ENCODE data around the gene TAOK2. TPM values are rescaled to one million over a fixed set of nuclear protein-coding genes. Genes with fewer than 3 reads are reported as not detected.
"Not testable (repeated sequence)": the region's sequence is repeated elsewhere in the genome, so short reads cannot be mapped to it uniquely, and the experiment has no call there.

Gene TAOK2
- total and polyA plus RNA-seq, 2 experiments from 2014 or later: 13.6 to 57.9 TPM

DNA sequence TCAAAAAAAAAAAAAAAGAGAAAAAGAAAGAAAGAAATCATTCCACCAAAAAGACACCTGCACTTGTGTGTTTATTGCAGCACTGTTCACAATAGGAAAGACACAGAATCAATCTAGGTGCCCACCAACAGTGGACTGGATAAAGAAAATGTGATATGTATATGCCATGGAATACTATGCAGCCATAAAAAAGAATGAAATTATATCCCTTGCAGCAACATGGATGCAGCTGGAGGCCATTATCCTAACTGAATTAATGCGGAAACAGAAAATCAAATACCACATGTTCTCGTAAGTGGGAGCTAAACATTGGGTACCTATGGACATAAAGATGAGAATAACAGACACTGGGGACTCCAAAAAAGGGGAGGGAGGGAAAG lies 43.6 kb downstream of the TAOK2 start:
- Histone ChIP-seq H3K4me3 (no peak overlapping the region), H3K36me3 (ENCODE audit: low read depth) (no peaks in the 10 kb centered on the region), H3K4me2 (ENCODE audit: unreplicated experiment) (no peak overlapping the region), H3F3A (ENCODE audit: insufficient read depth) (no peaks in the 10 kb centered on the region), H3K9ac (no peak overlapping the region), H4K20me1 (ENCODE audit: insufficient read depth) (no peaks in the 10 kb centered on the region), H3K79me2 (ENCODE audit: insufficient read depth) (no peaks in the 10 kb centered on the region), H3K9me2 (ENCODE audit: insufficient read depth) (no peaks in the 10 kb centered on the region), H3K4me1 (ENCODE audit: insufficient read depth) (no peaks in the 10 kb centered on the region), H2AFZ (no peak overlapping the region), H3K27ac (no peak overlapping the region), H3K27me3 (replicated peaks; ENCODE audit: insufficient read depth) (no peaks in the 10 kb centered on the region), H3K9me3 (ENCODE audit: low read depth) (no peaks in the 10 kb centered on the region)
- no peak for DNase-seq
- WGBS, 2 experiments (ENCODE audit: low coverage in 1 of 2, low lambda C conversion rate in 2 of 2, missing lambda C conversion rate in 2 of 2): 62 to 68% methylated on average over 2 of the region's 2 CpGs
- TF ChIP-seq EZH2phosphoT487 (IDR thresholded peaks at IDR 0.05; ENCODE audit: insufficient read depth, low read depth) (no peak), EZH2 (IDR thresholded peaks at IDR 0.05; ENCODE audit: insufficient read depth, poor library complexity, severe bottlenecking) (no peak)
- in situ Hi-C loops (cut with MboI): loop anchor here (10.0 kb wide), 1 partner anchor 202 kb away; the partner anchor contains the start of genes PAGR1 and PRRT2

DNA sequence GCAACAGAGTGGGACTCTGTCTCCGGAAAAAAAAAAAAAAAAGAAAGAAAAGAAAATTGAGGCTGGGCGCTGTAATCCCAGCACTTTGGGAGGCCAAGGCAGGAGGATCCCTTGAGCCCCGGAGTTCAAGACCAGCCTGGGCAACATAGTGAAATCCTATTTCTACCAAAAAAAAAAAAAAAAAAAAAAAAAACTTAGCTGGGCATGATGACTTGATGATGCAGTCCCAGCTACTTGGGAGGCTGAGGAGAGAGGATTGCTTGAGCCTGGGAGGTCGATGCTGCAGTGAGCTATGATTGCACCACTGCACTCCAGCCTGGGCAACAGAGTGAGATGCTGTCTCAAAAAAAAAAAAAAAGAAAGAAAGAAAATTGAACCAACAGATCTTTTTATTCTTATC lies 44.3 kb downstream of the TAOK2 start:
- not testable (repeated sequence) for H3K4me3 ChIP-seq; H3K9ac ChIP-seq; DNase-seq; H3K27me3 ChIP-seq (replicated peaks; ENCODE audit: insufficient read depth); H3K4me1 ChIP-seq (ENCODE audit: insufficient read depth); H3K4me2 ChIP-seq (ENCODE audit: unreplicated experiment); H3F3A ChIP-seq (ENCODE audit: insufficient read depth); H3K9me2 ChIP-seq (ENCODE audit: insufficient read depth); H3K36me3 ChIP-seq (ENCODE audit: low read depth); H3K27ac ChIP-seq; H2AFZ ChIP-seq; H3K9me3 ChIP-seq (ENCODE audit: low read depth); H3K79me2 ChIP-seq (ENCODE audit: insufficient read depth); H4K20me1 ChIP-seq (ENCODE audit: insufficient read depth)
- in situ Hi-C loops (cut with MboI): loop anchor here (10.0 kb wide), 1 partner anchor 203 kb away; the partner anchor contains the start of genes PAGR1 and PRRT2
- WGBS, 2 experiments (ENCODE audit: low coverage in 1 of 2, low lambda C conversion rate in 2 of 2, missing lambda C conversion rate in 2 of 2): 80 to 87% methylated on average over 2 to 4 of the region's 4 CpGs

DNA sequence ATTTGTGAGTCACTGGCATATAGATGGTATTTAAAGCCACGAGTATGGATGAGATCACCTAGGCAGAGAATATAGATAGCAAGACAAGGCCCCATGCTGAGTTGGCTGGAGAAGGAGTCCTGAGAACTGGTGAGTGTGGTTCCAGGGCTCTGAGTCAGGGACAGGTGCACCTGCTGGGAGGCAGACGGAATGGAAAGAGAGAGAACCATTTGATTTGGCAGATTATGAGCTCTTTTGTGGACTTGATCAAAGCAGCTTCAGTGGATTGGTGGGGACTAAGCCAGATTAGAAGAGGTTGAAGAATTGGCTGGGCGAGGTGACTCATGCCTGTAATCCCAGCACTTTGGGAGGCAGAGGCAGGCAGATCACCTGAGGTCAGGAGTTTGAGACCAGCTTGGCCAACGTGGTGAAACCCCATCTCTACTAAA lies 45.1 kb downstream of the TAOK2 start:
- H3K79me2 ChIP-seq (ENCODE audit: insufficient read depth): no peaks in the 10 kb centered on the region
- in situ Hi-C loops (cut with MboI): loop anchor here (10.0 kb wide), 1 partner anchor 204 kb away; the partner anchor contains the start of genes PAGR1 and PRRT2
- H3F3A ChIP-seq (ENCODE audit: insufficient read depth): no peaks in the 10 kb centered on the region

DNA sequence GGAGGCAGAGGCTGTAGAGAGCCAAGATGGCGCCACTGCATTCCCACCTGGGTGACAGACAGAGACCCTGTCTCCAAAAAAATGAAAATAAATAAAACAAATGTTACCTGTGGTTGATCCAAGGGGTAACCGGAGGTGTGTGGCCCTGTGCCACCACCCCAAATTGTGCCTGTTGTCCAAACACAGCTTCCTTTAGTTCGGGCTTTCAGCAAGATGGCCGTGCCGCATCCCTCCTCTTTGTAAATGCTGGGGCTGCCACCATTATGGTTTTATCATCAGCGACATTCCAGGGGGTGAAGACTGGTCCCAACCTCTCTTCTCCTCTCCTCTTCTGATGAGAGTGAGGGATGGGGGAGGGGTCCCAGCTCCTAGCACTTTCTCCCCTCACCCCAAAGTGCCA lies 49.2 kb downstream of the TAOK2 start, which contains the start of gene C16orf92:
TSS of gene C16orf92 (plus strand) at position 312 of the 400 bp plus-strand sequence. CDS start 143 bp downstream, outside the sequence.
- no peaks in the 10 kb centered on the region for H4K20me1 ChIP-seq (ENCODE audit: insufficient read depth)
- no peak within 1 kb of the TSS for H3K27ac ChIP-seq
- H3F3A ChIP-seq (ENCODE audit: insufficient read depth): no peaks in the 10 kb centered on the region
- TF ChIP-seq EZH2 (IDR thresholded peaks at IDR 0.05; ENCODE audit: insufficient read depth, poor library complexity, severe bottlenecking): no peak
- no peak for TF ChIP-seq EZH2phosphoT487 (IDR thresholded peaks at IDR 0.05; ENCODE audit: insufficient read depth, low read depth)
- in situ Hi-C loops (cut with MboI): loop anchor here (10.0 kb wide), 2 partner anchors 48 to 318 kb away; partner anchors contain the start of gene TAOK2
- H3K9me3 ChIP-seq (ENCODE audit: low read depth): no peaks in the 10 kb centered on the region
- no peaks in the 10 kb centered on the region for H3K79me2 ChIP-seq (ENCODE audit: insufficient read depth)
- H3K4me3 ChIP-seq: no peak within 1 kb of the TSS
- H3K4me2 ChIP-seq (ENCODE audit: unreplicated experiment): no peak within 1 kb of the TSS
- no peaks in the 10 kb centered on the region for H3K4me1 ChIP-seq (ENCODE audit: insufficient read depth)
- H3K9me2 ChIP-seq (ENCODE audit: insufficient read depth): no peaks in the 10 kb centered on the region
- H2AFZ ChIP-seq: no peak within 1 kb of the TSS
- H3K36me3 ChIP-seq (ENCODE audit: low read depth): no peaks in the 10 kb centered on the region
- H3K27me3 ChIP-seq (replicated peaks; ENCODE audit: insufficient read depth): peaks cover 8% of the 10 kb centered on the region; the same call in 1 of the 2 replicates
- no peak within 1 kb of the TSS for H3K9ac ChIP-seq
- no peak for DNase-seq
- 60 to 64% methylated on average over 6 of the region's 6 CpGs for WGBS, 2 experiments (ENCODE audit: low coverage in 1 of 2, low lambda C conversion rate in 2 of 2, missing lambda C conversion rate in 2 of 2)

More for the DNA sequence above, 45.1 kb downstream of the TAOK2 start:
- Histone ChIP-seq H3K4me3 (no peak overlapping the region), H4K20me1 (ENCODE audit: insufficient read depth) (no peaks in the 10 kb centered on the region), H3K27ac (no peak overlapping the region), H3K9me3 (ENCODE audit: low read depth) (no peaks in the 10 kb centered on the region), H2AFZ (no peak overlapping the region), H3K9ac (no peak overlapping the region), H3K4me1 (ENCODE audit: insufficient read depth) (no peaks in the 10 kb centered on the region), H3K36me3 (ENCODE audit: low read depth) (no peaks in the 10 kb centered on the region), H3K4me2 (ENCODE audit: unreplicated experiment) (no peak overlapping the region), H3K27me3 (replicated peaks; ENCODE audit: insufficient read depth) (no peaks in the 10 kb centered on the region), H3K9me2 (ENCODE audit: insufficient read depth) (no peaks in the 10 kb centered on the region)
- 67 to 78% methylated on average over 4 of the region's 4 CpGs for WGBS, 2 experiments (ENCODE audit: low coverage in 1 of 2, low lambda C conversion rate in 2 of 2, missing lambda C conversion rate in 2 of 2)
- no peak for DNase-seq
- no peak for TF ChIP-seq EZH2 (IDR thresholded peaks at IDR 0.05; ENCODE audit: insufficient read depth, poor library complexity, severe bottlenecking)
- no peak for TF ChIP-seq EZH2phosphoT487 (IDR thresholded peaks at IDR 0.05; ENCODE audit: insufficient read depth, low read depth)

All from GM23248 (cell line).